AG04449 (cell line): ENCODE data around the gene MTM1.

Source experiments
- CTCF ChIA-PET: fragments of 350-600 bp; formaldehyde crosslinking; extraction: SDS; loops from one replicate; lab custom pipeline; 2021; ENCODE audit warnings: antibody characterized with exemption; lab: Yijun Ruan, JAX
- POLR2A ChIA-PET: fragments of 400-600, 350-600 bp; formaldehyde crosslinking; extraction: SDS; loops from one replicate; lab custom pipeline; 2020; ENCODE audit warnings: antibody characterized with exemption, inconsistent platforms; lab: Yijun Ruan, JAX
- DNase-seq: peaks from one replicate; pipeline ENCODE4 v3.0.0-alpha.2; 2010; ENCODE audit warnings: low read depth, low spot score
- H3K4me3 ChIP-seq: 2 replicates; pipeline ENCODE4 v1.5.1; 2011; ENCODE audit warnings: low read depth, mild to moderate bottlenecking, control low read depth, low read length
- CTCF ChIP-seq: IDR thresholded peaks from one replicate; pipeline ENCODE4 v1.5.1; 2011; ENCODE audit warnings: mild to moderate bottlenecking, moderate library complexity, low read length, control low read depth, inconsistent platforms; ENCODE audit not compliant: insufficient read depth; ENCODE audit errors: missing control alignments

The MTM1 gene

DNA sequence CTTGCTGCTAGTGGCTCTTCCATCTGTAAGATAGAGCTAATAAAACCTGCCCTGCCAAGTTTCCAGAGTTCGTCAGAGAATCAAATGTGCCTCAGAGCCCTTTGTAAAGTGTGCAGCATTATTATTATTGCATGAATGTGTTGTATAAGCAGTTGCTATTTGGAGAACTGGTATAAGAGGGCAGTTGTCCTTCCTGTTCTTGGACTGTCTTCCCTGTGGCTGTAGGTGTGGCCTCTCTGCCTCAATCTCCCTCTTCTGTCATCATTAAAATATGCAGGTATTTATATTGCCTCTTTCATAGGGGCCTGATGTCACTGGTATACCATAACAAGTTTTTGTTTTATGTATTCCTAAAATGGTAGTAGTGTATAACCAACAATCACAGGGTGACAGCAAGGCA is 3.8 kb downstream of the MTM1 start:
- no peak overlapping the region for H3K4me3 ChIP-seq
- ChIA-PET CTCF (interaction anchor here (0.9 kb wide), 1 partner anchor 9 kb away, joined by 3 read pairs; no protein-coding TSS in a partner anchor), POLR2A (no interaction called here)
- DNase-seq, result no peak
- no peak for TF ChIP-seq CTCF

DNA sequence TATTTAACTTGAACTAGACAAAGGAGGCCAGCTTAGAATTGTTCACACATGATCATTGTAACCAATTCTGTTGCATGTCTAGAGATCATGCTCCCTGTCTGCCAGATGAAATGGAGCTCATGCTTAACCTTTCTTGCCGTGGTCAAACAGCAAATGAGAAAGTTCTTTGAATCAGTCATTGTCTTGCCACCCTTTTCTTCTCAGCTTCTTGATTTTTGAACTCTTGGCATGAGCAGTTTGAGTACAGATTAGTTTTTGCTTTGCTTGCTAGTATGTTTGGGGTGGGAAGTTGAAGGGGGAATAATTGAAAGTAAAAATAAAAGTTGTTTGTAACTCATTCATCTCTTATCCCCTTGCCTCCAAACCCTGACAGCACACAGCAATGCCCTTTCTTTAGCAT is 4.7 kb downstream of the MTM1 start:
- no peak for TF ChIP-seq CTCF
- POLR2A ChIA-PET, result no interaction called here
- DNase-seq, result no peak
- no peak overlapping the region for H3K4me3 ChIP-seq
- CTCF ChIA-PET, result no interaction called here

DNA sequence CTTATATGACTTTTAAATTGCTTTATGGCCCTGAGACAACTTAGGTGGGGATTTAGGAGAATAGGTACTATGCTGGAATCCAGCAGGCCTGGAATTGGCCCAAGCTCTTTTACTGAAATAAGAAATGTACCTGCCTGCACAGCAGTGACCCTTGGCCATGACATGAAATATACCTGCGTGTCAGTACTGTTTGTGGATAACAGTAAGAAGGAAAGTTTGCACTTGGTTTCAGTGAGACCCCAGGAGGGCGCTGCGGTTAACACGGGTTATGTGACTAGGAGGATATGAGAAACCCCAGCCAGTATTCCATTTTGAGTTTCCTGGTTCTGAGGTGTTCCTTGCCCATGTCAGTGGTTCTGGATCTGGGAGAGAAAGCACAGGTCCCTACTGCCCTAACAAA is 5.3 kb downstream of the MTM1 start:
- ChIA-PET CTCF (interaction anchor here (1.2 kb wide), 1 partner anchor 14 kb away, joined by 4 read pairs; no protein-coding TSS in a partner anchor), POLR2A (no interaction called here)
- TF ChIP-seq CTCF, result no peak
- H3K4me3 ChIP-seq, result no peak overlapping the region
- no peak for DNase-seq

DNA sequence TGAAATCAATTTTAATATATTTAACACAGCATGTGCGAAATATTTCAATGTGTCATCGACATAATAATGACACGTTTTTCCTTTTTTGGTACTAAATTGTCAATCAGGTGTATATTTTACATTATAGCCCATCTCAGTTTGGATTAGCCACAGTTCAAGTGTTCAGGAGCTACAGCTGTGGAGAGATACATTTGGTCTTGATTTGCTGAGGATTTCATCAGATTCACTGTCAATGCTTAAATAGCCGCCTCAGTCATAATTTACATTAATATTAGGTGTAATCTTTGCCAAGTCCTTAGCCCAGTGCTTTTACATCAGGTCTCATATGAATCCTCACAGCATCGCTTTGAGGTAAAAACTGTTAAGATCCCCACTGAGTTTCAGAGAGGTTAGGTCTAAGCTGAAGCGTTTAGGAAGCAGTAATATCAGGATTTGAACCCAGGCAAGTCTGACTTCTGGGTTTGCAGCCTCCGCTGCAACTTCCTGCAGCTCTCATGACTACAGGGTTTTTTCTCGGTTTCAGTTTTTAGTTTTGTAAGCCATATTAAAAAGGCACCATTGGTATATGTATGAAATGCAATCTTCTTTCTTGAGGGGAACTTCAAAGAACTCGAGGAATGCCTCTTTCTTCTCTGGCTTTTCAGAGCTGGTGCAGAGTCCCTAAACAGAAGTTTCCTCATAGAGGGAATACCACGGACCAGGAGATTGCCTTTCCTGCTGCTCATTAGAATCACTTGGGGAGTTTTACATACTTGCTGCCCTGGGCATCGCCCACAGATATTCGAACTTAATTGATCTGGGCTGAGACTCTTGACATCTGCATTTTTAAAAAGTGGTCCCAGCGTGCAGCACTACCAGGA is 6.4 kb downstream of the MTM1 start:
- CTCF ChIA-PET, result interaction anchor here (1.1 to 1.2 kb wide), 2 partner anchors 12 to 209 kb away, joined by 4 read pairs; no protein-coding TSS in a partner anchor
- POLR2A ChIA-PET, result no interaction called here
- no peak for DNase-seq
- no peak for TF ChIP-seq CTCF
- H3K4me3 ChIP-seq, result no peak overlapping the region

DNA sequence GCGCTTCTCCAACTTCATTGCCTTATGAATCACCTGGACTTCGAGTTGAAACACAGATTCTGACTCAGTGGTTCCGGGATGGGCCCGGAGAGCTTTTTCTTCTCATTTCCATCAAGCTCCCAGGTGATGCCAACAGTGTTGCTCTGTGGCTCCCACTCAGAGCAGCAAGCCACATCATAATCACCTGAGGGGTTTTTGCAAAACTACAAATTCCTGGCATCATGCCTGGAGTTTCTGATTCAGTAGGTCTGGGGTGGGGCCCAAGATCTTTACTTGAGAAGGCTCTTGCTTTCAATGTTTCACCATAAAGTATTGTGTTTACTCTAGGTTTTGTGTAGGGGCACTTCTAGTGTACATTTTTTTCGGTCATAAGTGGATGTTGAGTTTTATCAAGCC is 7.0 kb downstream of the MTM1 start:
- ChIA-PET CTCF (no interaction called here), POLR2A (no interaction called here)
- no peak for TF ChIP-seq CTCF
- H3K4me3 ChIP-seq, result no peak overlapping the region
- DNase-seq, result no peak

- POLR2A ChIA-PET, result no interaction called here
- no peak for TF ChIP-seq CTCF
- H3K4me3 ChIP-seq, result no peak overlapping the region
- DNase-seq, result no peak
- CTCF ChIA-PET, result no interaction called here
Measured at GRCh38 chrX:150577174-150577573, 8.8 kb downstream of the MTM1 start.
